Posterior vena cava (tissue), 2 donors: Measurements from ENCODE around the gene KRTAP9-6. TPM values are rescaled to one million over a fixed set of nuclear protein-coding genes. Genes with fewer than 3 reads are reported as not detected.

Source experiments
- DNase-seq: peaks from one replicate; pipeline ENCODE4 v3.0.0-alpha.2; 2020; ENCODE audit warnings: low spot score
- intact Hi-C, 2 donors: fragments of 100-400 bp; cut with DNase I; formaldehyde crosslinking; loops; one replicate each; pipeline versions ENCODE4 v1.14.1 to v1.14.2; 2022 to 2023
- total RNA-seq, 2 donors: library from RNA; stranded (reverse); fragmentation: NEBNext Ultra II Directional; extraction: Animal tissue kit (Norgen Biotek cat#: 25700); gene quantifications; one replicate each; pipeline ENCODE4 v1.2.1, GENCODE V29; 2021
- donor health status: DM: yes; HTN: yes; CAD: no.
- donor health status: DM: yes; HTN: yes; CAD: no.

Gene KRTAP9-6
- total RNA-seq, 2 donors from 2014 or later, result not detected

- intact Hi-C loops, result no loop called here
- DNase-seq, result no peak
Measured at GRCh38 chr17:41308918-41309359, 43.8 kb downstream of the KRTAP9-6 start, which contains the start of gene KRTAP16-1. Gene KRTAP16-1, minus strand, starts transcription at chr17:41309309. Its CDS starts 56 bp downstream, at chr17:41309253.

DNA sequence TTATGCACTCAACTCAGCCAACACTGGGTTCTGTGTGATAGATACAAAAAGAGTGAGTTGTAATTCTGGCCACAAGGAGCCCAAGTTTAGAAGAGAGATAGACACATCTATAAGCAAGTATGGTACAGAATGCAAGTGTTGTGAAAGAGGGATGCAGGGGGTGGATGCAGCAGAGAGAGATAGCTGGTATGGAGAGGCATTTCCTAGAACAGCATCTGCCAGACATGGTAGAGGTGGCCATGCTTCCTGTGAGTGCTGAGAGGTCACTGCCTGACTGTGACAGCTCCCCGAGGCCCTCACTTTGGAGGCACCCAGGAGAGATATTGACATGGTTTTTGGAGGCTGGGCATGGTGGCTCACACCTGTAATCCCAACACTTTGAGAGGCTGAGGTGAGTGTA, 45.9 kb downstream of the KRTAP9-6 start:
- intact Hi-C loops, result no loop called here
- DNase-seq, result no peak

GRCh38 chr17:41315204-41315794, 50.1 kb downstream of the KRTAP9-6 start, which contains the start of gene KRTAP17-1:
Gene KRTAP17-1, minus strand, starts transcription at chr17:41315710. Its CDS starts 60 bp downstream, at chr17:41315650.
- intact Hi-C loops, result no loop called here
- no peak for DNase-seq

Other genes starting within 250 kb of the KRTAP9-6 start
- gene KRTAP1-5, start 238.2 kb upstream of the KRTAP9-6 start, total RNA-seq, result not detected
- not detected for gene KRTAP1-4, start 235.2 kb upstream of the KRTAP9-6 start, total RNA-seq
- gene KRTAP1-3, start 230.5 kb upstream of the KRTAP9-6 start, total RNA-seq, result not detected
- not detected for gene KRTAP1-1, start 223.9 kb upstream of the KRTAP9-6 start, total RNA-seq
- not detected for gene KRTAP2-1, start 218.1 kb upstream of the KRTAP9-6 start, total RNA-seq
- not detected for gene KRTAP2-2, start 210.1 kb upstream of the KRTAP9-6 start, total RNA-seq
- gene KRTAP2-3, start 205.3 kb upstream of the KRTAP9-6 start, total RNA-seq, result not detected
- gene KRTAP2-4, start 199.5 kb upstream of the KRTAP9-6 start, total RNA-seq, result not detected
- not detected for gene KRTAP4-7, start 181.2 kb upstream of the KRTAP9-6 start, total RNA-seq
- gene KRTAP4-8, start 167.2 kb upstream of the KRTAP9-6 start, total RNA-seq, result not detected
- gene KRTAP4-16, start 163.2 kb upstream of the KRTAP9-6 start, total RNA-seq, result not detected
- not detected for gene KRTAP4-9, start 160.0 kb upstream of the KRTAP9-6 start, total RNA-seq
- not detected for gene KRTAP4-11, start 147.0 kb upstream of the KRTAP9-6 start, total RNA-seq
- gene KRTAP4-12, start 141.2 kb upstream of the KRTAP9-6 start, total RNA-seq, result not detected
- not detected for gene KRTAP4-6, start 124.8 kb upstream of the KRTAP9-6 start, total RNA-seq
- gene KRTAP4-5, start 115.6 kb upstream of the KRTAP9-6 start, total RNA-seq, result not detected
- not detected for gene KRTAP4-4, start 104.6 kb upstream of the KRTAP9-6 start, total RNA-seq
- not detected for gene KRTAP4-3, start 97.2 kb upstream of the KRTAP9-6 start, total RNA-seq
- gene KRTAP4-2, start 87.2 kb upstream of the KRTAP9-6 start, total RNA-seq, result not detected
- not detected for gene KRTAP4-1, start 80.5 kb upstream of the KRTAP9-6 start, total RNA-seq
- not detected for gene KRTAP9-1, start 75.5 kb upstream of the KRTAP9-6 start, total RNA-seq
- not detected for gene KRTAP9-2, start 38.7 kb upstream of the KRTAP9-6 start, total RNA-seq
- gene KRTAP9-3, start 32.9 kb upstream of the KRTAP9-6 start, total RNA-seq, result not detected
- gene KRTAP9-8, start 27.4 kb upstream of the KRTAP9-6 start, total RNA-seq, result not detected
- gene KRTAP9-4, start 15.7 kb upstream of the KRTAP9-6 start, total RNA-seq, result not detected
- gene KRTAP9-9, start 10.0 kb upstream of the KRTAP9-6 start, total RNA-seq, result not detected
- not detected for gene KRTAP9-7, start 10.3 kb downstream of the KRTAP9-6 start, total RNA-seq
- gene KRTAP29-1, start 37.5 kb downstream of the KRTAP9-6 start, total RNA-seq, result not detected
- gene KRTAP16-1, start 43.9 kb downstream of the KRTAP9-6 start, total RNA-seq, result not detected
- gene KRTAP17-1, start 50.3 kb downstream of the KRTAP9-6 start, total RNA-seq, result not detected
- gene KRT33A, start 85.5 kb downstream of the KRTAP9-6 start, total RNA-seq, result not detected
- gene KRT33B, start 104.4 kb downstream of the KRTAP9-6 start, total RNA-seq, result not detected
- gene KRT34, start 116.9 kb downstream of the KRTAP9-6 start, total RNA-seq, result not detected
- not detected for gene KRT31, start 132.2 kb downstream of the KRTAP9-6 start, total RNA-seq
- not detected for gene KRT37, start 159.2 kb downstream of the KRTAP9-6 start, total RNA-seq
- not detected for gene KRT38, start 175.6 kb downstream of the KRTAP9-6 start, total RNA-seq
- under 1 TPM in 1 of 2 donors, not detected in 1; 0.23 TPM for gene KRT32, start 202.0 kb downstream of the KRTAP9-6 start, total RNA-seq
- gene KRT35, start 215.8 kb downstream of the KRTAP9-6 start, total RNA-seq, result not detected
- not detected for gene KRT36, start 224.5 kb downstream of the KRTAP9-6 start, total RNA-seq
- not detected for gene KRT13, start 240.2 kb downstream of the KRTAP9-6 start, total RNA-seq